K562 (cell line): ENCODE data around the gene ZNF831. TPM values are rescaled to one million over a fixed set of nuclear protein-coding genes. Genes with fewer than 3 reads are reported as not detected.

Experiments
- ATAC-seq: fragments of 200-7000 bp; cut with Tn5 transposase; 3 replicates; pipeline ENCODE4 v1.9.1; 2020; ENCODE audit warnings: moderate library complexity
- BruUV-seq: library from RNA; stranded (reverse); fragments of 400-500 nt; replicated peaks from 2 replicates; lab custom pipeline; 2021; lab: Mats Ljungman, UMichigan
- CTCF ChIA-PET: fragments of 300-600 bp; formaldehyde crosslinking; extraction: SDS; loops from one replicate; lab custom pipeline; 2021; ENCODE audit warnings: low intra/inter-chr PET ratio; lab: Yijun Ruan, JAX
- POLR2A ChIA-PET: fragments of 300-600, 350-650 bp; sonication (Branson Sonifier 250); formaldehyde crosslinking; extraction: SDS; loops from one replicate; lab custom pipeline; 2021; ENCODE audit warnings: antibody characterized with exemption, inconsistent platforms; lab: Yijun Ruan, JAX
- DNase-seq, 4 experiments: peaks; one replicate each; pipeline versions ENCODE4 v3.0.0 to v3.0.0-alpha.2; 2011 to 2018; ENCODE audit warnings: low spot score in 3 of 4, mixed read lengths in 3 of 4; ENCODE audit errors: extremely low read depth in 1 of 4
- FAIRE-seq: peaks from 2 replicates; lab custom pipeline; 2011; peaks lifted over from hg19 to GRCh38; lab: Jason Lieb, UNC
- H2AFZ ChIP-seq: 2 replicates; pipeline ENCODE4 v1.6.0; 2011; ENCODE audit warnings: low read depth, low read length, control low read depth, inconsistent platforms
- H3K27ac ChIP-seq: fragments of 200-600 bp; 3 replicates; pipeline ENCODE4 v1.8.0; 2011; ENCODE audit warnings: low read depth, mild to moderate bottlenecking, control low read depth, inconsistent platforms, low read length, moderate library complexity, mixed read lengths; ENCODE audit errors: extremely low read depth
- H3K27me3 ChIP-seq, 2 experiments: fragments of 300-600 bp in 1 of 2; 2 replicates in 1 of 2; 3 replicates in 1 of 2; pipeline versions ENCODE4 v1.6.0 to v1.8.0; 2011; ENCODE audit warnings: inconsistent platforms in 2 of 2, low read length in 2 of 2, mild to moderate bottlenecking in 1 of 2, mixed read lengths in 1 of 2, moderate library complexity in 1 of 2; ENCODE audit not compliant: control insufficient read depth in 2 of 2, insufficient read depth in 2 of 2
- H3K36me3 ChIP-seq: fragments of 300-600 bp; 3 replicates; pipeline ENCODE4 v1.8.0; 2011; ENCODE audit warnings: mild to moderate bottlenecking, low read length, inconsistent platforms; ENCODE audit not compliant: control insufficient read depth, insufficient read depth
- H3K4me1 ChIP-seq, 2 experiments: fragments of 200-600 bp in 1 of 2; replicated peaks in 1 of 2; 2 replicates in 1 of 2; 3 replicates in 1 of 2; pipeline versions ENCODE4 v1.5.1 to v1.8.0; 2011; ENCODE audit warnings: inconsistent platforms in 2 of 2, low read length in 2 of 2, mild to moderate bottlenecking in 1 of 2, mixed read lengths in 1 of 2, moderate library complexity in 1 of 2; ENCODE audit not compliant: control insufficient read depth in 2 of 2, insufficient read depth in 2 of 2
- H3K4me2 ChIP-seq: 2 replicates; pipeline ENCODE4 v1.6.1; 2011; ENCODE audit warnings: low read length, control low read depth, inconsistent platforms, mixed read lengths; ENCODE audit not compliant: insufficient read depth
- H3K4me3 ChIP-seq: fragments of 200-600 bp; sonication (generic), shearing (Covaris generic); 2 replicates; pipeline ENCODE4 v1.5.1; 2016; ENCODE audit warnings: control low read depth, inconsistent platforms
- H3K79me2 ChIP-seq: fragments of 200-600 bp; 3 replicates; pipeline ENCODE4 v1.8.0; 2011; ENCODE audit warnings: low read length, inconsistent platforms; ENCODE audit not compliant: control insufficient read depth, insufficient read depth
- H3K9ac ChIP-seq, 2 experiments: 2 replicates each; pipeline versions ENCODE4 v1.6.0 to v1.6.1; 2011; ENCODE audit warnings: low read depth in 2 of 2, low read length in 2 of 2, control low read depth in 1 of 2, inconsistent platforms in 1 of 2, mild to moderate bottlenecking in 1 of 2, mixed read lengths in 1 of 2; ENCODE audit not compliant: insufficient read depth in 1 of 2
- H3K9me1 ChIP-seq: one replicate; pipeline ENCODE4 v1.6.0; 2011; ENCODE audit warnings: inconsistent platforms, mild to moderate bottlenecking, low read length, moderate library complexity; ENCODE audit not compliant: control insufficient read depth, insufficient read depth
- H3K9me3 ChIP-seq: replicated peaks from 2 replicates; pipeline ENCODE4 v1.5.1; 2011; ENCODE audit warnings: low read depth, low read length, inconsistent platforms; ENCODE audit not compliant: control insufficient read depth, insufficient read depth
- H4K20me1 ChIP-seq: replicated peaks from 2 replicates; pipeline ENCODE4 v1.6.1; 2011; ENCODE audit warnings: low read length, inconsistent platforms, mixed read lengths; ENCODE audit not compliant: control insufficient read depth, insufficient read depth
- ARNT ChIP-seq, 2 experiments: fragments of 450-650 bp; IDR thresholded peaks; 2 replicates each; pipeline ENCODE4 v1.6.1; 2016; ENCODE audit warnings: mild to moderate bottlenecking in 1 of 2
- ETS2 ChIP-seq: IDR thresholded peaks from 2 replicates; pipeline ENCODE4 v1.6.1; 2016; ENCODE audit warnings: borderline replicate concordance, missing genetic modification characterization, mild to moderate bottlenecking, moderate library complexity, missing compliant biosample characterization; ENCODE audit not compliant: poor library complexity, severe bottlenecking
- HES1 ChIP-seq: fragments of 450-650 bp; IDR thresholded peaks from 2 replicates; pipeline ENCODE4 v1.6.1; 2016; ENCODE audit warnings: low read depth, mild to moderate bottlenecking, moderate library complexity
- PCBP1 ChIP-seq: fragments of 200-400 bp; formaldehyde crosslinking; IDR thresholded peaks from 2 replicates; pipeline ENCODE4 v1.6.1; 2018; ENCODE audit warnings: mild to moderate bottlenecking, low read depth, low read length; ENCODE audit not compliant: poor library complexity, severe bottlenecking
- SIRT6 ChIP-seq: IDR thresholded peaks from one replicate; pipeline ENCODE4 v1.6.1; 2012; ENCODE audit warnings: low read depth, mild to moderate bottlenecking, control low read depth, inconsistent platforms, low read length, moderate library complexity
- SIX5 ChIP-seq, 2 experiments: IDR thresholded peaks; 2 replicates each; pipeline ENCODE4 v1.6.1; 2011; ENCODE audit warnings: low read length in 2 of 2, borderline replicate concordance in 1 of 2, low read depth in 1 of 2, mild to moderate bottlenecking in 1 of 2, moderate library complexity in 1 of 2; ENCODE audit not compliant: insufficient read depth in 1 of 2
- SRSF3 ChIP-seq: fragments of 200-400 bp; formaldehyde crosslinking; IDR thresholded peaks from 2 replicates; pipeline ENCODE4 v1.6.1; 2016; ENCODE audit warnings: mild to moderate bottlenecking, low read length, moderate library complexity; ENCODE audit not compliant: insufficient read depth
- ZNF347 ChIP-seq: fragments of 450-650 bp; formaldehyde crosslinking; IDR thresholded peaks from 2 replicates; pipeline ENCODE4 v1.4.0; 2020; ENCODE audit warnings: low read depth, mild to moderate bottlenecking, moderate library complexity
- WGBS: fragments of 100-300 bp; shearing (Covaris generic); methylation state at CpG from one replicate; pipeline ENCODE4 v1.1.6; 2016; ENCODE audit warnings: low coverage, mixed read lengths; ENCODE audit not compliant: insufficient coverage; ENCODE audit errors: missing lambda C conversion rate; 5-methylcytosine and 5-hydroxymethylcytosine counted together
- in situ Hi-C: fragments of 300-500 bp; cut with MboI; formaldehyde crosslinking; loops from 4 replicates; pipeline ENCODE4 v1.15.0; 2018; ENCODE audit warnings: inconsistent platforms, mixed read lengths
- intact Hi-C: fragments of 100-400 bp; cut with micrococcal nuclease; formaldehyde crosslinking; loops from 2 replicates; pipeline ENCODE4 v1.14.2; 2022
- polyA plus RNA-seq, 8 experiments: library from polyadenylated mRNA; depleted of rRNA in 4 of 8; stranded (reverse) in 5 of 8; unstranded in 3 of 8; fragments of >200 nt; fragmentation: Nextera tagmentation in 2 of 8; fragmentation: Illumina TruSeq in 1 of 8; extraction: Ambion mirVana in 2 of 8; extraction: Trizol in 1 of 8; gene quantifications; 2 replicates each; pipeline versions ENCODE4 v1.2.1 to v1.2.3, GENCODE V29; 2011 to 2014; ENCODE audit warnings: inconsistent platforms in 1 of 8, missing spikeins in 1 of 8
- total RNA-seq, 7 experiments: library from RNA; depleted of rRNA in 6 of 7; stranded (reverse); fragments of >200 nt in 6 of 7; fragmentation: Illumina TruSeq in 2 of 7; extraction: Trizol in 2 of 7; gene quantifications; 2 replicates each; pipeline versions ENCODE4 v1.2.1 to v1.2.3, GENCODE V29; 2011 to 2021; ENCODE audit warnings: low replicate concordance in 1 of 7
- TF ChIP-seq, protein P1 (sequence below): fragments of 250-450 bp; sonication (Bioruptor Pico); IDR thresholded peaks from 2 replicates; pipeline ENCODE4 v1.4.0; 2020; ENCODE audit warnings: mild to moderate bottlenecking
- TF ChIP-seq, protein P2 (sequence below): fragments of 250-450 bp; sonication (Bioruptor Pico); IDR thresholded peaks from 2 replicates; pipeline ENCODE4 v1.5.0; 2021; ENCODE audit warnings: mild to moderate bottlenecking, borderline replicate concordance
- TF ChIP-seq, protein P3 (sequence below): fragments of 250-450 bp; sonication (Bioruptor Pico); IDR thresholded peaks from 2 replicates; pipeline ENCODE4 v1.4.0; 2020; ENCODE audit warnings: mild to moderate bottlenecking, moderate library complexity, borderline replicate concordance

ZNF831 gene
- total and polyA plus RNA-seq, 9 of the 15 experiments (the other 6 are each of a cell fraction or from before 2014, with no cell fraction given) = not detected

GRCh38 chr20:59217794-59218280 is 54.2 kb downstream of the ZNF831 start:
- POLR2A ChIA-PET = no interaction called here
- H3K27me3 ChIP-seq = peaks cover 20 to 24% of the 10 kb centered on the region in 2 experiments

More at GRCh38 chr20:59217794-59218280, 54.2 kb downstream of the ZNF831 start:
- H3K9ac ChIP-seq = no peak overlapping the region
- intact Hi-C loops (no loop called here), in situ Hi-C loops (loop anchor here (5.0 kb wide), 1 partner anchor 351 kb away; no protein-coding TSS in a partner anchor)
- no peak overlapping the region for H3K27ac ChIP-seq
- no TSS peak for BruUV-seq
- no peaks in the 10 kb centered on the region for H3K79me2 ChIP-seq
- DNase-seq (no peak), ATAC-seq (no peak), FAIRE-seq (no peak)
- TF ChIP-seq ARNT (IDR thresholded peaks at IDR 0.05) (no peak), ZNF347 (no peak), HES1 (no peak), ETS2 (tag) (no peak), SIX5 (IDR thresholded peaks at IDR 0.05; ENCODE audit: borderline replicate concordance in 1 of 2, insufficient read depth in 1 of 2, low read depth in 1 of 2, low read length in 2 of 2) (no peak), SIRT6 (no peak), SRSF3 (no peak), PCBP1 (no peak)
- TF ChIP-seq, protein P1, sequence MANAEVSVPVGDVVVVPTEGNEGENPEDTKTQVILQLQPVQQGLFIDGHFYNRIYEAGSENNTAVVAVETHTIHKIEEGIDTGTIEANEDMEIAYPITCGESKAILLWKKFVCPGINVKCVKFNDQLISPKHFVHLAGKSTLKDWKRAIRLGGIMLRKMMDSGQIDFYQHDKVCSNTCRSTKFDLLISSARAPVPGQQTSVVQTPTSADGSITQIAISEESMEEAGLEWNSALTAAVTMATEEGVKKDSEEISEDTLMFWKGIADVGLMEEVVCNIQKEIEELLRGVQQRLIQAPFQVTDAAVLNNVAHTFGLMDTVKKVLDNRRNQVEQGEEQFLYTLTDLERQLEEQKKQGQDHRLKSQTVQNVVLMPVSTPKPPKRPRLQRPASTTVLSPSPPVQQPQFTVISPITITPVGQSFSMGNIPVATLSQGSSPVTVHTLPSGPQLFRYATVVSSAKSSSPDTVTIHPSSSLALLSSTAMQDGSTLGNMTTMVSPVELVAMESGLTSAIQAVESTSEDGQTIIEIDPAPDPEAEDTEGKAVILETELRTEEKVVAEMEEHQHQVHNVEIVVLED = no peak
- TF ChIP-seq, protein P2, sequence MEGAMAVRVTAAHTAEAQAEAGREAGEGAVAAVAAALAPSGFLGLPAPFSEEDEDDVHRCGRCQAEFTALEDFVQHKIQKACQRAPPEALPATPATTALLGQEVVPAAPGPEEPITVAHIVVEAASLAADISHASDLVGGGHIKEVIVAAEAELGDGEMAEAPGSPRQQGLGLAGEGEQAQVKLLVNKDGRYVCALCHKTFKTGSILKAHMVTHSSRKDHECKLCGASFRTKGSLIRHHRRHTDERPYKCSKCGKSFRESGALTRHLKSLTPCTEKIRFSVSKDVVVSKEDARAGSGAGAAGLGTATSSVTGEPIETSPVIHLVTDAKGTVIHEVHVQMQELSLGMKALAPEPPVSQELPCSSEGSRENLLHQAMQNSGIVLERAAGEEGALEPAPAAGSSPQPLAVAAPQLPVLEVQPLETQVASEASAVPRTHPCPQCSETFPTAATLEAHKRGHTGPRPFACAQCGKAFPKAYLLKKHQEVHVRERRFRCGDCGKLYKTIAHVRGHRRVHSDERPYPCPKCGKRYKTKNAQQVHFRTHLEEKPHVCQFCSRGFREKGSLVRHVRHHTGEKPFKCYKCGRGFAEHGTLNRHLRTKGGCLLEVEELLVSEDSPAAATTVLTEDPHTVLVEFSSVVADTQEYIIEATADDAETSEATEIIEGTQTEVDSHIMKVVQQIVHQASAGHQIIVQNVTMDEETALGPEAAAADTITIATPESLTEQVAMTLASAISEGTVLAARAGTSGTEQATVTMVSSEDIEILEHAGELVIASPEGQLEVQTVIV (CRISPR knock-in tag) = no peak
- TF ChIP-seq, protein P3, sequence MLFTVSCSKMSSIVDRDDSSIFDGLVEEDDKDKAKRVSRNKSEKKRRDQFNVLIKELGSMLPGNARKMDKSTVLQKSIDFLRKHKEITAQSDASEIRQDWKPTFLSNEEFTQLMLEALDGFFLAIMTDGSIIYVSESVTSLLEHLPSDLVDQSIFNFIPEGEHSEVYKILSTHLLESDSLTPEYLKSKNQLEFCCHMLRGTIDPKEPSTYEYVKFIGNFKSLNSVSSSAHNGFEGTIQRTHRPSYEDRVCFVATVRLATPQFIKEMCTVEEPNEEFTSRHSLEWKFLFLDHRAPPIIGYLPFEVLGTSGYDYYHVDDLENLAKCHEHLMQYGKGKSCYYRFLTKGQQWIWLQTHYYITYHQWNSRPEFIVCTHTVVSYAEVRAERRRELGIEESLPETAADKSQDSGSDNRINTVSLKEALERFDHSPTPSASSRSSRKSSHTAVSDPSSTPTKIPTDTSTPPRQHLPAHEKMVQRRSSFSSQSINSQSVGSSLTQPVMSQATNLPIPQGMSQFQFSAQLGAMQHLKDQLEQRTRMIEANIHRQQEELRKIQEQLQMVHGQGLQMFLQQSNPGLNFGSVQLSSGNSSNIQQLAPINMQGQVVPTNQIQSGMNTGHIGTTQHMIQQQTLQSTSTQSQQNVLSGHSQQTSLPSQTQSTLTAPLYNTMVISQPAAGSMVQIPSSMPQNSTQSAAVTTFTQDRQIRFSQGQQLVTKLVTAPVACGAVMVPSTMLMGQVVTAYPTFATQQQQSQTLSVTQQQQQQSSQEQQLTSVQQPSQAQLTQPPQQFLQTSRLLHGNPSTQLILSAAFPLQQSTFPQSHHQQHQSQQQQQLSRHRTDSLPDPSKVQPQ = no peak
- CTCF ChIA-PET = no interaction called here
- no peak overlapping the region for H2AFZ ChIP-seq
- no peaks in the 10 kb centered on the region for H3K36me3 ChIP-seq
- H3K4me3 ChIP-seq = no peak overlapping the region
- H4K20me1 ChIP-seq = peaks cover 2% of the 10 kb centered on the region; the same call in 1 of the 2 replicates
- no peaks in the 10 kb centered on the region for H3K9me3 ChIP-seq
- no peaks in the 10 kb centered on the region for H3K9me1 ChIP-seq
- H3K4me2 ChIP-seq = no peak overlapping the region
- H3K4me1 ChIP-seq = peaks cover 0 to 9% of the 10 kb centered on the region in 2 experiments; a peak in 2 of 5 replicates
- 0% methylated on average over 2 of the region's 2 CpGs for WGBS
